Measurements from ENCODE around the gene SLAIN2. TPM values are rescaled to one million over a fixed set of nuclear protein-coding genes. Genes with fewer than 3 reads are reported as not detected.

The SLAIN2 gene
- total and polyA plus RNA-seq, 12 donors: 7.5 to 181 (median 46.6) TPM

DNA sequence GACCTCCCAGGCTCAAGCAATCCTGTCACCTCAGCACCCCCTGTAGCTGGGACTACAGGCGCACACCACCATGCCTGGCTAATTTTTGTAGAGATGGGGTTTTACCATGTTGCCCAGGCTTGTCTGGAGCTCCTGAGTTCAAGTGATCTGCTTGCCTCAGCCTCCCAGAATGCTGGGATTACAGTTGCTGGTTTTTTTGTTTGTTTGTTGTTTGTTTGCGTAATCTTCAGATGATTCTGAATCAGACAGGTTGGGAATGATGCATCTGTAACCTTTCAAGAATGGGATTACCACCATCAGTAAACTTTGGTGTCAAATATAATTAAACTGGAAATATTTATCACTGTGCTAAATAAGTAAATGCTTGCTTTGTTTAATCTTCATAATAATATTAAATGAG lies 79.8 kb downstream of the SLAIN2 start:
- Histone ChIP-seq H3K27ac (no peak overlapping the region), H3K36me3 (replicated peaks in 1 of 2) (peaks cover 0 to 22% of the 10 kb centered on the region in 2 donors), H3K4me1 (replicated peaks in 1 of 2) (no peaks in the 10 kb centered on the region), H3K27me3 (no peaks in the 10 kb centered on the region), H3K9me3 (replicated peaks in 1 of 3) (no peaks in the 10 kb centered on the region), H3K4me3 (no peak overlapping the region)
- intact Hi-C loops (cut with DNase I): no loop called here
- no peak for TF ChIP-seq POLR2A (IDR thresholded peaks at IDR 0.05)
- TF ChIP-seq, protein P1, sequence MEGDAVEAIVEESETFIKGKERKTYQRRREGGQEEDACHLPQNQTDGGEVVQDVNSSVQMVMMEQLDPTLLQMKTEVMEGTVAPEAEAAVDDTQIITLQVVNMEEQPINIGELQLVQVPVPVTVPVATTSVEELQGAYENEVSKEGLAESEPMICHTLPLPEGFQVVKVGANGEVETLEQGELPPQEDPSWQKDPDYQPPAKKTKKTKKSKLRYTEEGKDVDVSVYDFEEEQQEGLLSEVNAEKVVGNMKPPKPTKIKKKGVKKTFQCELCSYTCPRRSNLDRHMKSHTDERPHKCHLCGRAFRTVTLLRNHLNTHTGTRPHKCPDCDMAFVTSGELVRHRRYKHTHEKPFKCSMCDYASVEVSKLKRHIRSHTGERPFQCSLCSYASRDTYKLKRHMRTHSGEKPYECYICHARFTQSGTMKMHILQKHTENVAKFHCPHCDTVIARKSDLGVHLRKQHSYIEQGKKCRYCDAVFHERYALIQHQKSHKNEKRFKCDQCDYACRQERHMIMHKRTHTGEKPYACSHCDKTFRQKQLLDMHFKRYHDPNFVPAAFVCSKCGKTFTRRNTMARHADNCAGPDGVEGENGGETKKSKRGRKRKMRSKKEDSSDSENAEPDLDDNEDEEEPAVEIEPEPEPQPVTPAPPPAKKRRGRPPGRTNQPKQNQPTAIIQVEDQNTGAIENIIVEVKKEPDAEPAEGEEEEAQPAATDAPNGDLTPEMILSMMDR (IDR thresholded peaks at IDR 0.05): no peak
- WGBS, 4 donors: 94 to 98% (median 98%) methylated on average over 2 of the region's 2 CpGs
- no peak for DNase-seq

DNA sequence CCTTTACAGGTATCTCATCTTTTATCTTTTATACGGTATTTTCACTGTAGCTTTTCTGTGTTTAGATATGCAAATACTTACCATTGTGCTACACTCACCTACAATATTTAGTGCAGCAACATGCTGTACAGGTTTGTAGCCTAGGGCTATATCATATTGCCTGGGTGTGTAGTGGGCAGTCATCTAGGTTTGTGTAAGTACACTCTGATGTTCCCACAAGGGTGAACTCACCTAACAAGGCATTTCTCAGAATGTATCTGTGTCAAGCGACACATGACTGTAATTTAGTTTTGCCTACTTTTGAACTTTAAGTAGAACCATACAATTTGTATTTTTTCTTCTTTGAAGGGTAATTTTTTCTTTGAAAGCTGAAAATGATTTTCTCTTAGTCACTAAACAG lies 87.6 kb downstream of the SLAIN2 start:
- WGBS, 4 donors: 81 to 91% (median 83%) methylated on average over 2 of the region's 2 CpGs
- intact Hi-C loops (cut with DNase I): no loop called here
- TF ChIP-seq, protein P1 (IDR thresholded peaks at IDR 0.05): no peak
- no peak for TF ChIP-seq POLR2A (IDR thresholded peaks at IDR 0.05)
- H3K4me3 ChIP-seq: no peak overlapping the region
- no peak for DNase-seq
- H3K27me3 ChIP-seq: no peaks in the 10 kb centered on the region
- H3K9me3 ChIP-seq (replicated peaks in 1 of 3): no peaks in the 10 kb centered on the region
- H3K4me1 ChIP-seq (replicated peaks in 1 of 2): no peaks in the 10 kb centered on the region
- no peaks in the 10 kb centered on the region for H3K36me3 ChIP-seq (replicated peaks in 1 of 2)
- no peak overlapping the region for H3K27ac ChIP-seq

DNA sequence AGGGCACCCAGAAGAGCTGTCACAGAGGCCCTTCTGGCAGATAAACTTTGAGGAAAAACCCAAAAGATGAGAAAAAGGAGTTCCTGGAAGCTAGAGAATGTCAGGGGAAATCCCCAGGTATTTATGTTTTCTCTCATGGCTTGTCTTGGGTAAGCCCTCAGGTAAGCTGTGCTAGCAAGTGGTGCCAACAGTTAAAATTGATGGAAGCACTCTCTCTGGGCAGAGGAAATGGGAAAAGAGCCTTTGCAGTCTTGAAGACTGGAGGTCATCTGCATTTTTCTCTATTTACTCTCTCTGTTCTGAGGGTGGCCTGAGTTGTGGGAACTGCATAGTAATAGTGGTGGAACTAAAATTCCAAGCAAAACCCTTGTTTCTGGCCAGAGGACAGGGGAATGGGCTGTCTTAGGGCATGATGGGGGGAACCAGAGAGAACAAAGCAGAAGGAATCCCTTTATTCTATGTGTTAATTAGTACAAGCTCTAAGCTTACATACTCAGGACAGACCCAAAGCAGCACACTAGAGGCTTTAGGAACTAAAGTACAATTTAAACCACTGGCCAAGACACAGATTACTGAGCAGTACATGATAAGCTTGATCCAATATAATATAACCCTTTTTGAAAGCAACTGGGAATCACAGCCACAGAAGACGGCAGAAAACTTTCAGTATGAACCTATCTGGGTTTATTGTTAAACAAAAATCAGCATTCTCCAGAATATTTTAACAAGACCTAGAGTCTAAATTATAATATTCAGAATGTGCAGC lies 88.6 kb downstream of the SLAIN2 start:
- Histone ChIP-seq H3K27ac (no peak overlapping the region), H3K4me3 (no peak overlapping the region), H3K9me3 (replicated peaks in 1 of 3) (peaks cover 0 to under 1% (median 0%) of the 10 kb centered on the region in 3 donors), H3K27me3 (no peaks in the 10 kb centered on the region), H3K4me1 (replicated peaks in 1 of 2) (no peaks in the 10 kb centered on the region), H3K36me3 (replicated peaks in 1 of 2) (no peaks in the 10 kb centered on the region)
- DNase-seq: no peak
- WGBS, 4 donors: 48 to 92% (median 70%) methylated on average over 1 of the region's 1 CpG
- intact Hi-C loops (cut with DNase I): no loop called here
- TF ChIP-seq, protein P1 (IDR thresholded peaks at IDR 0.05): no peak
- TF ChIP-seq POLR2A (IDR thresholded peaks at IDR 0.05): no peak

DNA sequence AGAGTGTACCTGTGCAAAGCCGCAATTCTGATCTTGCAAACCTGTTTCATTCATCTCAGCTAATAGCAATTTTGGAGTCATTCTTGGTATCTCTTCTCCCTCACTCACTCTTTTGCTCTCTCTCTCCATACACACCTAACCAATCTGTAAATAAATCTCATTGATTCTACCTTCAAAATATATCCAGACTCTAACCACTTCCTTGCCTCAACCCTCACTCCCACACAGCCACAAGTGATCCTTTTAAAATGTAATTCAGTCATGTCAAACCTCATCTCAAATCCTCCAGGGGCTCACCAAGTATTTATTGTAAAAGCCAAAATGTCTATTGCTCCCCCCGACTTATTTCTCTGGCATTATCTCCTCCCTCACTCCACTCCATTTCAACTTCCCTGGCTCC lies 90.1 kb downstream of the SLAIN2 start:
- Histone ChIP-seq H3K27ac (no peak overlapping the region), H3K36me3 (replicated peaks in 1 of 2) (no peaks in the 10 kb centered on the region), H3K9me3 (replicated peaks in 1 of 3) (peaks cover 0 to 5% (median 0%) of the 10 kb centered on the region in 3 donors), H3K4me3 (no peak overlapping the region), H3K4me1 (replicated peaks in 1 of 2) (no peaks in the 10 kb centered on the region), H3K27me3 (no peaks in the 10 kb centered on the region)
- intact Hi-C loops (cut with DNase I): no loop called here
- WGBS, 4 donors: 81 to 87% (median 87%) methylated on average over 2 of the region's 2 CpGs
- TF ChIP-seq POLR2A (IDR thresholded peaks at IDR 0.05): no peak
- TF ChIP-seq, protein P1 (IDR thresholded peaks at IDR 0.05): no peak
- no peak for DNase-seq
